NCI-H146 (cell line): Measurements from ENCODE around the gene PTPN5.

ENCODE experiments used
- DNase-seq: peaks from one replicate; lab custom pipeline; 2025; lab: John Stamatoyannopoulos, UW

Gene PTPN5

GRCh38 chr11:18773104-18773503, 18.5 kb downstream of the PTPN5 start:
- DNase-seq: no peak

- DNase-seq: no peak
Measured at GRCh38 chr11:18772211-18772610, 19.4 kb downstream of the PTPN5 start.

GRCh38 chr11:18771266-18772035, 20.1 kb downstream of the PTPN5 start:
- DNase-seq: no peak

- DNase-seq: no peak
Measured at GRCh38 chr11:18770479-18771125, 21.0 kb downstream of the PTPN5 start.

GRCh38 chr11:18769802-18770456, 21.7 kb downstream of the PTPN5 start:
- DNase-seq: no peak

GRCh38 chr11:18768978-18769377, 22.6 kb downstream of the PTPN5 start:
- DNase-seq: no peak

GRCh38 chr11:18768472-18768901, 23.1 kb downstream of the PTPN5 start:
- no peak for DNase-seq

- no peak for DNase-seq
Measured at GRCh38 chr11:18766015-18766414, 25.6 kb downstream of the PTPN5 start.

GRCh38 chr11:18765554-18765953, 26.0 kb downstream of the PTPN5 start:
- no peak for DNase-seq

- no peak for DNase-seq
Measured at GRCh38 chr11:18761741-18762140, 29.9 kb downstream of the PTPN5 start.

GRCh38 chr11:18761144-18761543, 30.5 kb downstream of the PTPN5 start:
- no peak for DNase-seq

- no peak for DNase-seq
Measured at GRCh38 chr11:18757811-18758210, 33.8 kb downstream of the PTPN5 start.

GRCh38 chr11:18756889-18757288, 34.7 kb downstream of the PTPN5 start:
- DNase-seq: no peak

- DNase-seq: no peak
Measured at GRCh38 chr11:18754308-18754707, 37.3 kb downstream of the PTPN5 start.

- no peak for DNase-seq
Measured at GRCh38 chr11:18752502-18752901, 39.1 kb downstream of the PTPN5 start.

- no peak for DNase-seq
Measured at GRCh38 chr11:18750944-18751343, 40.7 kb downstream of the PTPN5 start.

GRCh38 chr11:18749681-18750319, 41.8 kb downstream of the PTPN5 start:
- no peak for DNase-seq

- no peak for DNase-seq
Measured at GRCh38 chr11:18748766-18749365, 42.7 kb downstream of the PTPN5 start.

GRCh38 chr11:18745251-18745650, 46.3 kb downstream of the PTPN5 start:
- no peak for DNase-seq

- no peak for DNase-seq
Measured at GRCh38 chr11:18743900-18744514, 47.6 kb downstream of the PTPN5 start.

- DNase-seq: no peak
Measured at GRCh38 chr11:18743365-18743764, 48.2 kb downstream of the PTPN5 start.

GRCh38 chr11:18741783-18742182, 49.8 kb downstream of the PTPN5 start:
- DNase-seq: no peak
